Activated CD4-positive, alpha-beta T cell treated with anti-CD3 and anti-CD28 coated beads for 4 hours (primary cell): ENCODE measurements around the gene ARID3A.

ENCODE experiments used
- DNase-seq, 2 donors: peaks; one replicate each; pipeline ENCODE4 v3.0.0-alpha.2; 2020

Gene ARID3A

GRCh38 chr19:932648-933552 lies 7.1 kb downstream of the ARID3A start:
- peak in 1 of 2 donors; percentile 24 for DNase-seq

- DNase-seq = no peak
Measured at GRCh38 chr19:933553-933882, 7.7 kb downstream of the ARID3A start.

- no peak for DNase-seq
Measured at GRCh38 chr19:934197-934840, 8.5 kb downstream of the ARID3A start.

DNA sequence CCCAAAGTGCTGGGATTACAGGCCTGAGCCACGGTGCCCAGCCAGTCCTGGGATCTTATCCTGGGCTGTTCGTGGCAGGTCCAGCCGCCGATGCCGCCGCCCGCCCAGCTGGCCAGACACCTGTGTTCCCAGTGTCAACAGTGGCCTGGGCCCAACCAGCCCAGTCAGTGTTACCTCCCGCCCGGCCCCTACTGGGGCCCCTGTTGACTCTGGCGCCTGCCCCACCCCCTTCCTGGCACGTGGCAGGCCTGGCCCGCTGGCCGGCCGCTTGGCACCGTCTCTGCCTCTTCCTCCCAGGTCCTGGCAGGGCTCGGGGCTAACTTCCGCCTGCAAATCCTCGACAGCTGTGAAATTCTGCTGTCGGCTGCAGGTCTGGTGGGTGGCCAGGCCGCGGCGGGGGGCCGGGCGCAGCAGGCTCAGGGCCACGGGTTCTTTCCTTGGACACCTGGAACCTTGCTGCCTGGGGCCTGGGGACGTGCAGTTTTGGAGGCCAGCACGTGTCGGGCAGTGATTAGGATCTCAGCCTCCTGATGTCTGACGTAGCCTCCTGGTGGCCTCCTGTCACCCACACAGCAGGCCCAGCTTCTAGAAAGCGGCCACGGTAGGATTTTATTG lies 9.1 kb downstream of the ARID3A start:
- no peak for DNase-seq

DNA sequence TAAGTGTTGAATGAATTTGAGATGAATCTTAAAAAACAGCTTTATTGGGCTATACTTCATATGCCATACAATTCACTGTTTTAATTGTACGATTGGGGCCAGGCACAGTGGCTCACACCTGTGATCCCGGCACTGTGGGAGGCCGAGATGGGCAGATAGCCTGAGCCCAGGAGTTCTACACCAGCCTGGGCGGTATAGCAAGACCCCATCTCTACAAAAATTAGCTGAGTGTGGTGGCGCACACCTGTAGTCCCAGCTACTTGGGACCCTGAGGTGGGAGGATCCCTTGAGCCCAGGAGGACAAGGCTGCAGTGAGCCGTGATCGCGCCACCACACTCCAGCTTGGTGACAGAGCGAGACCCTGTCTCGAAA lies 10.3 kb downstream of the ARID3A start:
- no peak for DNase-seq

DNA sequence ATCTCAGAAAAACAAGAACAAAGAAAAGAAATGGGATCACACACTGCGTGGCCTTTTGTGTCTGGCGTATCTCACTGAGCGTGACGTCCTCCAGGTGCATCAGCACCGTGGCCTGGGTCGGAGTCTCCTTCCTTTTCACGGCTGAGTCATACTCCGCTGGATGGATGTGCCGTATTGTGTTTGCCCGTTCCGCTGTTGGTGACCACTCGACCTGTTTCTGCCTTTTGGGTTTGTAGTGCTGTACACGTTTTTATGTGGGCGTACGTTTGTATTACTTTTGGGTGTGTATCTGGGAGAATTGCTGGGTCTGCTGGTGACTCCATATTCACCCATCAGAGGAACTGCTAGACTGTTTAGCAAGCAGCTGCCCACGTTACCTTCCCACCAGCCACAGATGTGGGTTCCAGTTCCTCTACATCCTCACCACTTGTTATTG lies 11.4 kb downstream of the ARID3A start:
- peak; percentile 25 to 48 for DNase-seq

GRCh38 chr19:938233-938923 lies 12.5 kb downstream of the ARID3A start:
- DNase-seq = no peak

GRCh38 chr19:939439-939838 lies 13.6 kb downstream of the ARID3A start:
- DNase-seq = no peak

DNA sequence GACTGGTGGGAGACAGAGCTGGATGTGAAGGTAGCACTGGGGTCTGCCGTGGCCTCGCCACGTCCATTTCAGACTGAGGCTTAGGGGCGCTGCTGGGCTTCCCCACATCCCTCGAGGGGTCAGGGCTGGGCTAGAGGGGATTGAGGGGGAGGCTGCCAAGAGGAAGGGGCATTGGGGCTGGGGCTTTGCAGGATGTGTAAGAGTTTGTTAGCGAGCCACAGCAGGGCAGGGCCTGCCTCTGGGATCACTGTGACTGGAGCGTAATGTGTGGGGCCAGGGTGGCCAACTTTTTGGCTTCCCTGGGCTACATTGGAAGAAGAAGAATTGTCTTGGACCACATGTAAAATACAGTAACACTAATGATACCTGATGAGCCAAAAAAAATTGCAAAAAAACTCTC lies 14.1 kb downstream of the ARID3A start:
- no peak for DNase-seq

- peak; percentile 67 to 70 for DNase-seq
Measured at GRCh38 chr19:940591-941291, 14.9 kb downstream of the ARID3A start.

DNA sequence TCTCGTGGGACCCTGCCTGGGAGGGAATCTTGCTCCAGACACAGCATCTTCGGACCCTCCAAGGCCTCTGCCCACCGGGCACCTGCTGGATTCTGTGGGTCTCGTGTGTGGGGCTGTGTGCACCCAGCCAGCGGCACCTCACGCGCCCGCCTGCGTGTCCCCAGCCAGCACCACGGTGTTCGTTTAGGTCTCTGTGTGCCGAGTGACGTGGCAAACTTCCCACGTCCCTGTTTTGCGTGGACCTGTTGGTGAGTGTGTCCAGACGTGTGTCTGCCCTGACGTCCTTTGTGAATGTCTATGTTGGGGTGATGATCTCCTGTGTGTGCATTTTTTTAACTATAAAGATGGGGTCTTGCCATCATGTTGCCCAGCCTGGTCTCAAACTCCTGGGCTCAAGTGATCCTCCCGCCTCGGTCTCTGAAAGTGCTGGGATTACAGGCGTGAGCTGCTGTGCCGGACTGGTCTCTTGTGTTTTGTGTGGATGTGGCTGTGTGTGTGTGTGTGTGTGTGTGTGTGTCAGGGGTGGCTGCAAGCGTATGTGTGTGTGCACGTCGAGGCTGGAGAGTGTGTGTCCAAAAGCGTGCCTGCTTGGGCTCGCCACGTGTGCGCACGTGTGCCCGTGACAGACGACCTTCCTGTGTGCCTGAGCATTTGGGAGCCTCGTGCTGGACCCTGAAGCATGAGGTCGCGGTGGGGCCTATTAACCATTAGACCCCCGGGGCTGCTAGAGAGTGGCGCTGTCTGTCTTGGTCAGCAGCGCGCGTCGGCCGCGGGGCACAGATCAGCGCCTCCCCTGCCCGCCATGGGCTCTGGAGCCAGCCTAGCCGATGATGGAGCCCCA lies 15.7 kb downstream of the ARID3A start:
- DNase-seq = no peak

- DNase-seq = no peak
Measured at GRCh38 chr19:942133-942645, 16.4 kb downstream of the ARID3A start.

GRCh38 chr19:943551-944170 lies 17.8 kb downstream of the ARID3A start:
- DNase-seq = no peak

GRCh38 chr19:944171-944567 lies 18.3 kb downstream of the ARID3A start:
- DNase-seq = no peak

DNA sequence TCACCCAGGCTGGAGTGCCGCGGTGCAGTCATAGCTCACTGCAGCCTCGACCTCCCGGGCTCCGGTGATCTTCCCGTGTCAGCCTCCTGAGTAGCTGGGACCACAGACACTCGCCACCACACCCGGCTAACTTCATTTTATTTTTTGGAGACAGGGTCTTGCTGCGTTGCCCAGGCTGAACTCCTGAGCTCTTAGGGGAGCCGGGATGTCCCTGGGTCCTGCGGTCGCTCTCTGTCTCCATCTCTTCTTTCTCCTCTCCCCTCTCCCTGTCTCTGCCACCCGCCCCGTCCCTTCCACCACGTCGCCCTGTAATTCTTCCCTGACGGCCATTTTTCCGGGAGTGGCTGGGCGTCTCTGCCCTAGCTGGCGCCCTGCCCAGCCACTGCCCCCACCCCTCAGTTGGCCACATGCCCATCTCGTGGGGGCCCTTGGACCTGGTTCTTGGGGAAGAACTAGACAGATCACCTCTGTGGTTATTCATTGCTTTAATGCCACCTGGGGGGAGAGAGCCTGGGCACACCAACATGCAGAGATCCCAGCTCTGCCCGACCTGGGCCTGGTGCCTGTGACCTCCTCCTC lies 18.9 kb downstream of the ARID3A start:
- no peak for DNase-seq

- no peak for DNase-seq
Measured at GRCh38 chr19:945401-946252, 19.8 kb downstream of the ARID3A start.

- DNase-seq = no peak
Measured at GRCh38 chr19:947090-947706, 21.4 kb downstream of the ARID3A start.

- DNase-seq = no peak
Measured at GRCh38 chr19:947707-948539, 22.1 kb downstream of the ARID3A start.
